SK-MEL-5 (cell line): ENCODE results near the gene ADAM12. TPM values are rescaled to one million over a fixed set of nuclear protein-coding genes. Genes with fewer than 3 reads are reported as not detected.
A peak's percentile ranks its signal among the peaks of the same experiment; 100 is the strongest.

Source experiments
- DNase-seq: peaks from one replicate; pipeline ENCODE4 v3.0.0-alpha.2; 2016; ENCODE audit warnings: low read depth, low spot score
- in situ Hi-C: cut with HindIII; loops from 2 replicates; pipeline ENCODE4 v1.10.0; 2016; ENCODE audit warnings: low sequenced_read_pairs, high pct_unique_total_duplicates, low pct_unique_long_range_greater_than_20kb
- total RNA-seq: library from RNA; depleted of rRNA; stranded (reverse); fragments of >200 nt; shearing (Covaris generic); gene quantifications from 2 replicates; pipeline ENCODE4 v1.2.3, GENCODE V29; 2014

ADAM12 gene
- total RNA-seq, 1 experiment from 2014 or later = 0.87 TPM

GRCh38 chr10:125999694-126000093 is 388.6 kb downstream of the ADAM12 start:
- in situ Hi-C loops = no loop called here
- no peak for DNase-seq

- no peak for DNase-seq
- in situ Hi-C loops = no loop called here
Measured at GRCh38 chr10:125997586-125997985, 390.7 kb downstream of the ADAM12 start.

- in situ Hi-C loops = no loop called here
- DNase-seq = no peak
Measured at GRCh38 chr10:125995726-125996304, 392.5 kb downstream of the ADAM12 start.

GRCh38 chr10:125994601-125995000 is 393.7 kb downstream of the ADAM12 start:
- in situ Hi-C loops = no loop called here
- DNase-seq = no peak

- in situ Hi-C loops = no loop called here
- DNase-seq = no peak
Measured at GRCh38 chr10:125992254-125992653, 396.0 kb downstream of the ADAM12 start.

- DNase-seq = no peak
- in situ Hi-C loops = no loop called here
Measured at GRCh38 chr10:125991392-125991791, 396.9 kb downstream of the ADAM12 start.

- DNase-seq = no peak
- in situ Hi-C loops = no loop called here
Measured at GRCh38 chr10:125990974-125991373, 397.3 kb downstream of the ADAM12 start.

GRCh38 chr10:125989791-125990190 is 398.5 kb downstream of the ADAM12 start:
- in situ Hi-C loops = no loop called here
- no peak for DNase-seq

GRCh38 chr10:125985557-125986240 is 402.6 kb downstream of the ADAM12 start:
- in situ Hi-C loops = no loop called here
- DNase-seq = no peak

- in situ Hi-C loops = no loop called here
Measured at GRCh38 chr10:125984865-125985495, 403.3 kb downstream of the ADAM12 start.

GRCh38 chr10:125984346-125984745 is 403.9 kb downstream of the ADAM12 start:
- in situ Hi-C loops = no loop called here

More at GRCh38 chr10:125984865-125985495, 403.3 kb downstream of the ADAM12 start:
- no peak for DNase-seq

GRCh38 chr10:125983656-125984055 is 404.6 kb downstream of the ADAM12 start:
- no peak for DNase-seq
- in situ Hi-C loops = no loop called here

More at GRCh38 chr10:125984346-125984745, 403.9 kb downstream of the ADAM12 start:
- no peak for DNase-seq

- in situ Hi-C loops = no loop called here
- DNase-seq = no peak
Measured at GRCh38 chr10:125983161-125983560, 405.1 kb downstream of the ADAM12 start.

GRCh38 chr10:125982260-125982948 is 405.9 kb downstream of the ADAM12 start:
- in situ Hi-C loops = no loop called here
- DNase-seq = peak; percentile 67

GRCh38 chr10:125980521-125981035 is 407.7 kb downstream of the ADAM12 start:
- in situ Hi-C loops = no loop called here

GRCh38 chr10:125979976-125980375 is 408.3 kb downstream of the ADAM12 start:
- no peak for DNase-seq
- in situ Hi-C loops = no loop called here

More at GRCh38 chr10:125980521-125981035, 407.7 kb downstream of the ADAM12 start:
- DNase-seq = no peak

GRCh38 chr10:125976960-125977605 is 411.2 kb downstream of the ADAM12 start:
- in situ Hi-C loops = no loop called here
- peak; percentile 35 for DNase-seq
